ENCODE measurements around the gene TSPAN2.

Gene TSPAN2

GRCh38 chr1:115116512-115116911, 27.2 kb upstream of the TSPAN2 start:
- in situ Hi-C loops (cut with MboI; ENCODE audit: low sequenced_read_pairs): loop anchor here (25.0 kb wide), 1 partner anchor 129 kb away; no protein-coding TSS in a partner anchor

- in situ Hi-C loops (cut with MboI; ENCODE audit: low sequenced_read_pairs): loop anchor here (25.0 kb wide), 1 partner anchor 128 kb away; no protein-coding TSS in a partner anchor
Measured at GRCh38 chr1:115115521-115116161, 26.3 kb upstream of the TSPAN2 start.

- in situ Hi-C loops (cut with MboI; ENCODE audit: low sequenced_read_pairs): loop anchor here (25.0 kb wide), 1 partner anchor 127 kb away; no protein-coding TSS in a partner anchor
Measured at GRCh38 chr1:115114308-115114707, 25.0 kb upstream of the TSPAN2 start.

GRCh38 chr1:115113766-115114165, 24.5 kb upstream of the TSPAN2 start:
- in situ Hi-C loops (cut with MboI; ENCODE audit: low sequenced_read_pairs): loop anchor here (25.0 kb wide), 1 partner anchor 126 kb away; no protein-coding TSS in a partner anchor

GRCh38 chr1:115112496-115113375, 23.4 kb upstream of the TSPAN2 start:
- in situ Hi-C loops (cut with MboI; ENCODE audit: low sequenced_read_pairs): loop anchor here (25.0 kb wide), 1 partner anchor 125 kb away; no protein-coding TSS in a partner anchor

GRCh38 chr1:115107516-115108260, 18.4 kb upstream of the TSPAN2 start:
- in situ Hi-C loops (cut with MboI; ENCODE audit: low sequenced_read_pairs): loop anchor here (25.0 kb wide), 1 partner anchor 120 kb away; no protein-coding TSS in a partner anchor

GRCh38 chr1:115105831-115106230, 16.5 kb upstream of the TSPAN2 start:
- in situ Hi-C loops (cut with MboI; ENCODE audit: low sequenced_read_pairs): loop anchor here (25.0 kb wide), 1 partner anchor 119 kb away; no protein-coding TSS in a partner anchor

- in situ Hi-C loops (cut with MboI; ENCODE audit: low sequenced_read_pairs): loop anchor here (25.0 kb wide), 1 partner anchor 112 kb away; no protein-coding TSS in a partner anchor
Measured at GRCh38 chr1:115099693-115100050, 10.4 kb upstream of the TSPAN2 start.

- in situ Hi-C loops (cut with MboI; ENCODE audit: low sequenced_read_pairs): no loop called here
Measured at GRCh38 chr1:115098979-115099692, 9.8 kb upstream of the TSPAN2 start.

GRCh38 chr1:115092175-115092574, 2.9 kb upstream of the TSPAN2 start:
- in situ Hi-C loops (cut with MboI; ENCODE audit: low sequenced_read_pairs): no loop called here

- in situ Hi-C loops (cut with MboI; ENCODE audit: low sequenced_read_pairs): no loop called here
Measured at GRCh38 chr1:115091572-115091971, 2.3 kb upstream of the TSPAN2 start.

- in situ Hi-C loops (cut with MboI; ENCODE audit: low sequenced_read_pairs): no loop called here
Measured at GRCh38 chr1:115090956-115091355, 1.7 kb upstream of the TSPAN2 start.

GRCh38 chr1:115090540-115090939, 1.2 kb upstream of the TSPAN2 start:
- in situ Hi-C loops (cut with MboI; ENCODE audit: low sequenced_read_pairs): no loop called here

GRCh38 chr1:115090186-115090490, 835 bp upstream of the TSPAN2 start:
- in situ Hi-C loops (cut with MboI; ENCODE audit: low sequenced_read_pairs): no loop called here

GRCh38 chr1:115088871-115089419, 358 bp downstream of the TSPAN2 start:
- in situ Hi-C loops (cut with MboI; ENCODE audit: low sequenced_read_pairs): no loop called here

- in situ Hi-C loops (cut with MboI; ENCODE audit: low sequenced_read_pairs): no loop called here
Measured at GRCh38 chr1:115088115-115088778, 1.1 kb downstream of the TSPAN2 start.

GRCh38 chr1:115086176-115086830, 3.0 kb downstream of the TSPAN2 start:
- in situ Hi-C loops (cut with MboI; ENCODE audit: low sequenced_read_pairs): no loop called here

- in situ Hi-C loops (cut with MboI; ENCODE audit: low sequenced_read_pairs): no loop called here
Measured at GRCh38 chr1:115084902-115085511, 4.3 kb downstream of the TSPAN2 start.

- in situ Hi-C loops (cut with MboI; ENCODE audit: low sequenced_read_pairs): no loop called here
Measured at GRCh38 chr1:115082949-115083348, 6.4 kb downstream of the TSPAN2 start.
